ENCODE results near the gene TMEM151A. TPM values are rescaled to one million over a fixed set of nuclear protein-coding genes. Genes with fewer than 3 reads are reported as not detected.
A peak's percentile ranks its signal among the peaks of the same experiment; 100 is the strongest.

TMEM151A gene
- total RNA-seq, 1 donor from 2014 or later, result not detected

DNA sequence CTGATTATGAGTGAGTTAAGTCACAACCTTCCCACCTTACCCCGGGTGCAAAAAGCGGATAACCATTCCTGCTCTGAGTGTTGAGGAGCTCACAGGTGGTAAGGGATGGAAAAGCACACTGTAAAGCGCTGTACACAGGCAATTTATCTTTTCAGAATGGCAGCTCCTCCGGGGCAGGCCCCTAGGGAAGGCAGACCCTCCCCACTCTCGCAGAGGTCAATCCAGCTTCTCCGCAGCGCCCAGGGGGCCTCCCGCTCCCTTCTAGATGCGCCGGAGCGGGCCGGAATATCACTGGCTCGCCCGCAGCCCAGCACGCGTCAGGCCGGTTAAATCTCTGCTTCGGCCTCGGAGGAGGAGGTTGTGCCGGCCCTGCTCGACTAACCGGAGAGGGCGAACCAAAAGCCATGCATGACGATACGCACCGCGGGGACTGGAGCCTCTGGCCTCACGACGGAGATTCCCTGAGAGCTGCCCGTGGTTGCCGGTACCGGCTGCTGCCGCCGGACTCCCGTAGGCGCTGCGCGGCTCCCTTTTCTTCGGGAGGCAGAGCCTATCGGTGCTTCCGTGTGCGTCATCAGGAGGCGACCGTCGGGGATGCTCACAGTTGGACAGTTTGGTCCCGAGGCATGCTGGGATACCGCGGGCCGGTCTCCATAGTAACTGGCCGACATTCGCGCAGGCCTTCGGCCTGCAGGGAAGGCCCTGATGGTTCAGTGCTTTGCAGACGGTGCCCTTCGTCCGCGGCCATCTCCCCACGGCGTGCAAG, 53.0 kb downstream of the TMEM151A start, which contains the start of gene BRMS1:
Gene BRMS1 (minus strand): TSS at position 555 of the 766 bp plus-strand sequence. CDS start 2,870 bp downstream, outside the sequence.
- Histone ChIP-seq H3K36me3 (no peaks in the 10 kb centered on the region), H3K79me2 (ENCODE audit: low read depth) (peaks cover 39% of the 10 kb centered on the region), H4K20me1 (ENCODE audit: low read depth) (peaks cover 13% of the 10 kb centered on the region), H3K9me3 (ENCODE audit: low read depth) (no peaks in the 10 kb centered on the region), H3F3A (ENCODE audit: low read depth) (peaks cover 49% of the 10 kb centered on the region), H3K4me3 (peak within 1 kb of the TSS; percentile 86), H2AFZ (replicated peaks) (peak within 1 kb of the TSS; percentile 21), H3K9ac (peak within 1 kb of the TSS; percentile 92), H3K27me3 (no peaks in the 10 kb centered on the region), H3K27ac (peak within 1 kb of the TSS; percentile 43), H3K4me1 (peaks cover 26% of the 10 kb centered on the region), H3K4me2 (peak within 1 kb of the TSS; percentile 99)
- peak within 1 kb of the TSS; percentile 13 for H3K27ac Mint-ChIP-seq
- H3K4me1 Mint-ChIP-seq, result peaks cover 45% of the 10 kb centered on the region
- DNase-seq (ENCODE audit: low spot score), result peak; percentile 99
- peaks cover 4% of the 10 kb centered on the region for H3K36me3 Mint-ChIP-seq
- peak within 1 kb of the TSS; percentile 96 for H3K4me3 Mint-ChIP-seq
- TF ChIP-seq, protein P1, sequence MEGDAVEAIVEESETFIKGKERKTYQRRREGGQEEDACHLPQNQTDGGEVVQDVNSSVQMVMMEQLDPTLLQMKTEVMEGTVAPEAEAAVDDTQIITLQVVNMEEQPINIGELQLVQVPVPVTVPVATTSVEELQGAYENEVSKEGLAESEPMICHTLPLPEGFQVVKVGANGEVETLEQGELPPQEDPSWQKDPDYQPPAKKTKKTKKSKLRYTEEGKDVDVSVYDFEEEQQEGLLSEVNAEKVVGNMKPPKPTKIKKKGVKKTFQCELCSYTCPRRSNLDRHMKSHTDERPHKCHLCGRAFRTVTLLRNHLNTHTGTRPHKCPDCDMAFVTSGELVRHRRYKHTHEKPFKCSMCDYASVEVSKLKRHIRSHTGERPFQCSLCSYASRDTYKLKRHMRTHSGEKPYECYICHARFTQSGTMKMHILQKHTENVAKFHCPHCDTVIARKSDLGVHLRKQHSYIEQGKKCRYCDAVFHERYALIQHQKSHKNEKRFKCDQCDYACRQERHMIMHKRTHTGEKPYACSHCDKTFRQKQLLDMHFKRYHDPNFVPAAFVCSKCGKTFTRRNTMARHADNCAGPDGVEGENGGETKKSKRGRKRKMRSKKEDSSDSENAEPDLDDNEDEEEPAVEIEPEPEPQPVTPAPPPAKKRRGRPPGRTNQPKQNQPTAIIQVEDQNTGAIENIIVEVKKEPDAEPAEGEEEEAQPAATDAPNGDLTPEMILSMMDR (IDR thresholded peaks at IDR 0.05), result peak; percentile 21
- TF ChIP-seq EZH2 (IDR thresholded peaks at IDR 0.05), result no peak
- peaks cover 22% of the 10 kb centered on the region for H3K27me3 Mint-ChIP-seq (ENCODE audit: insufficient read depth, low read depth)
- H3K9me3 Mint-ChIP-seq, result peaks cover 4% of the 10 kb centered on the region

GRCh38 chr11:66345316-66345649, 53.6 kb downstream of the TMEM151A start:
- Histone ChIP-seq H3K27me3 (no peaks in the 10 kb centered on the region), H4K20me1 (ENCODE audit: low read depth) (peaks cover 13% of the 10 kb centered on the region), H3K36me3 (no peaks in the 10 kb centered on the region), H3K4me2 (peak overlapping the region; percentile 94), H3K9ac (no peak overlapping the region), H3K4me1 (peaks cover 26% of the 10 kb centered on the region), H3K27ac (no peak overlapping the region), H3K9me3 (ENCODE audit: low read depth) (no peaks in the 10 kb centered on the region), H3K79me2 (ENCODE audit: low read depth) (peaks cover 39% of the 10 kb centered on the region), H3F3A (ENCODE audit: low read depth) (peaks cover 49% of the 10 kb centered on the region), H2AFZ (replicated peaks) (no peak overlapping the region), H3K4me3 (peak overlapping the region; percentile 86)
- Mint-ChIP-seq H3K27ac (peak overlapping the region; percentile 13), H3K27me3 (ENCODE audit: insufficient read depth, low read depth) (peaks cover 22% of the 10 kb centered on the region), H3K9me3 (peaks cover 4% of the 10 kb centered on the region), H3K4me1 (peaks cover 45% of the 10 kb centered on the region), H3K36me3 (peaks cover 4% of the 10 kb centered on the region), H3K4me3 (peak overlapping the region; percentile 96)
- TF ChIP-seq EZH2phosphoT487 (IDR thresholded peaks at IDR 0.05), result no peak
- TF ChIP-seq, protein P1 (IDR thresholded peaks at IDR 0.05), result no peak
- no peak for TF ChIP-seq EZH2 (IDR thresholded peaks at IDR 0.05)
- DNase-seq (ENCODE audit: low spot score), result no peak

Other genes with a start within 250 kb of the TMEM151A start
- 8.5 and 35.9 TPM in 2 replicates for gene GAL3ST3, start 242.7 kb upstream of the TMEM151A start, total RNA-seq (ENCODE audit: low replicate concordance)
- gene SF3B2, start 239.5 kb upstream of the TMEM151A start, total RNA-seq (ENCODE audit: low replicate concordance), result 177 and 198 TPM in 2 replicates
- gene PACS1, start 221.6 kb upstream of the TMEM151A start, total RNA-seq (ENCODE audit: low replicate concordance), result 13.4 and 15.2 TPM in 2 replicates
- gene KLC2, start 34.2 kb upstream of the TMEM151A start, total RNA-seq (ENCODE audit: low replicate concordance), result 10.6 and 38.2 TPM in 2 replicates
- 54.0 and 85.5 TPM in 2 replicates for gene RAB1B, start 23.3 kb upstream of the TMEM151A start, total RNA-seq (ENCODE audit: low replicate concordance)
- 5.6 and 5.7 TPM in 2 replicates for gene CNIH2, start 13.7 kb upstream of the TMEM151A start, total RNA-seq (ENCODE audit: low replicate concordance)
- gene YIF1A, start 2.8 kb upstream of the TMEM151A start, total RNA-seq (ENCODE audit: low replicate concordance), result 19.0 and 41.0 TPM in 2 replicates
- gene CD248, start 25.1 kb downstream of the TMEM151A start, total RNA-seq (ENCODE audit: low replicate concordance), result 0.62 and 0.99 TPM in 2 replicates
- gene RIN1, start 44.5 kb downstream of the TMEM151A start, total RNA-seq (ENCODE audit: low replicate concordance), result 0.56 and 2.6 TPM in 2 replicates
- gene BRMS1, start 53.2 kb downstream of the TMEM151A start, total RNA-seq (ENCODE audit: low replicate concordance), result 16.4 and 34.6 TPM in 2 replicates
- gene B4GAT1, start 55.7 kb downstream of the TMEM151A start, total RNA-seq (ENCODE audit: low replicate concordance), result 40.9 and 57.1 TPM in 2 replicates
- gene SLC29A2, start 79.9 kb downstream of the TMEM151A start, total RNA-seq (ENCODE audit: low replicate concordance), result 6.9 and 15.3 TPM in 2 replicates
- 0.65 TPM in 1 of 2 replicates, not detected in the other for gene NPAS4, start 129.1 kb downstream of the TMEM151A start, total RNA-seq (ENCODE audit: low replicate concordance)
- gene MRPL11, start 147.0 kb downstream of the TMEM151A start, total RNA-seq (ENCODE audit: low replicate concordance), result 82.0 and 131 TPM in 2 replicates
- gene PELI3, start 175.0 kb downstream of the TMEM151A start, total RNA-seq (ENCODE audit: low replicate concordance), result 2.7 and 9.1 TPM in 2 replicates
- 41.3 and 70.1 TPM in 2 replicates for gene DPP3, start 188.5 kb downstream of the TMEM151A start, total RNA-seq (ENCODE audit: low replicate concordance)
- 42.0 and 68.9 TPM in 2 replicates for gene BBS1, start 218.7 kb downstream of the TMEM151A start, total RNA-seq (ENCODE audit: low replicate concordance)

Measured in neural progenitor cell (in vitro differentiated cells).